HTERT RPE-1 (cell line): ENCODE data around the gene SAMD11.

ENCODE experiments used
- in situ Hi-C: fragments of 300-500 bp; cut with MboI; formaldehyde crosslinking; loops from 4 replicates; pipeline ENCODE4 v1.14.3; 2020; ENCODE audit warnings: low sequenced_read_pairs

Gene SAMD11

GRCh38 chr1:992362-992761 lies 68.6 kb downstream of the SAMD11 start:
- in situ Hi-C loops: no loop called here

- in situ Hi-C loops: no loop called here
These were observed 69.8 kb downstream of the SAMD11 start for GRCh38 chr1:993379-993995.
